HEK293 (cell line): Measurements from ENCODE around the gene CNP.

Experiments used
- CTCF ChIA-PET: fragments of 350-600 bp; formaldehyde crosslinking; extraction: SDS; loops from one replicate; lab custom pipeline; 2021; ENCODE audit warnings: antibody characterized with exemption; lab: Yijun Ruan, JAX
- POLR2A ChIA-PET: fragments of 300-600 bp; formaldehyde crosslinking; extraction: SDS; loops from one replicate; lab custom pipeline; 2020; ENCODE audit warnings: antibody characterized with exemption, inconsistent platforms; lab: Yijun Ruan, JAX
- H3K27ac ChIP-seq: fragments of 200-500 bp; sonication (Bioruptor generic); 2 replicates; pipeline ENCODE4 v1.5.1; 2014; ENCODE audit warnings: low read depth, low read length, control low read depth, inconsistent platforms; ENCODE audit errors: extremely low read depth
- H3K36me3 ChIP-seq, 2 experiments: fragments of 200-500 bp in 1 of 2; sonication (Bioruptor generic) in 1 of 2; 1 replicate in 1 of 2; 2 replicates in 1 of 2; pipeline ENCODE4 v1.5.1; 2014 to 2017; ENCODE audit warnings: inconsistent platforms in 2 of 2, low read length in 2 of 2; ENCODE audit not compliant: control insufficient read depth in 2 of 2, insufficient read depth in 1 of 2
- H3K4me1 ChIP-seq: fragments of 200-500 bp; sonication (Bioruptor generic); 2 replicates; pipeline ENCODE4 v1.5.1; 2014; ENCODE audit warnings: mild to moderate bottlenecking, low read length, inconsistent platforms; ENCODE audit not compliant: control insufficient read depth, insufficient read depth
- H3K4me3 ChIP-seq: 2 replicates; pipeline ENCODE4 v1.5.1; 2011; ENCODE audit warnings: low read depth, mild to moderate bottlenecking, control low read depth, low read length, moderate library complexity
- H3K9me3 ChIP-seq: fragments of 200-500 bp; sonication (Bioruptor generic); 2 replicates; pipeline ENCODE4 v1.5.1; 2014; ENCODE audit warnings: low read depth, low read length, inconsistent platforms; ENCODE audit not compliant: control insufficient read depth, insufficient read depth
- GLI2 ChIP-seq: fragments of 450-650 bp; formaldehyde crosslinking; IDR thresholded peaks from 2 replicates; pipeline ENCODE4; 2017; ENCODE audit warnings: missing biosample characterization, missing genetic modification characterization, low read depth, borderline replicate concordance
- GLI4 ChIP-seq: fragments of 450-650 bp; formaldehyde crosslinking; IDR thresholded peaks from 2 replicates; pipeline ENCODE4 v1.5.1; 2016; ENCODE audit warnings: missing biosample characterization, missing genetic modification characterization
- GLIS1 ChIP-seq: fragments of 450-650 bp; formaldehyde crosslinking; IDR thresholded peaks from 2 replicates; pipeline ENCODE4 v1.5.1; 2016; ENCODE audit warnings: missing biosample characterization, missing genetic modification characterization
- KLF16 ChIP-seq: fragments of 450-650 bp; formaldehyde crosslinking; IDR thresholded peaks from 2 replicates; pipeline ENCODE4 v1.5.1; 2017; ENCODE audit warnings: missing biosample characterization, missing genetic modification characterization
- OSR2 ChIP-seq: fragments of 450-650 bp; formaldehyde crosslinking; IDR thresholded peaks from 2 replicates; pipeline ENCODE4 v1.5.1; 2016; ENCODE audit warnings: missing biosample characterization, missing genetic modification characterization
- PATZ1 ChIP-seq: fragments of 450-650 bp; formaldehyde crosslinking; IDR thresholded peaks from 2 replicates; pipeline ENCODE4 v1.5.1; 2016; ENCODE audit warnings: missing biosample characterization, missing genetic modification characterization
- SP7 ChIP-seq: fragments of 450-650 bp; formaldehyde crosslinking; IDR thresholded peaks from 2 replicates; pipeline ENCODE4 v1.5.1; 2016; ENCODE audit warnings: missing biosample characterization, missing genetic modification characterization
- ZBTB10 ChIP-seq: fragments of 450-650 bp; formaldehyde crosslinking; IDR thresholded peaks from 2 replicates; pipeline ENCODE4 v1.5.1; 2016; ENCODE audit warnings: missing biosample characterization, missing genetic modification characterization
- ZBTB17 ChIP-seq: fragments of 450-650 bp; formaldehyde crosslinking; IDR thresholded peaks from 2 replicates; pipeline ENCODE4 v1.5.1; 2016; ENCODE audit warnings: missing biosample characterization, missing genetic modification characterization
- ZBTB21 ChIP-seq: fragments of 450-650 bp; formaldehyde crosslinking; IDR thresholded peaks from 2 replicates; pipeline ENCODE4 v1.5.1; 2017; ENCODE audit warnings: missing biosample characterization, missing genetic modification characterization
- ZEB2 ChIP-seq: fragments of 450-650 bp; formaldehyde crosslinking; IDR thresholded peaks from 2 replicates; pipeline ENCODE4 v1.5.1; 2016; ENCODE audit warnings: missing biosample characterization, missing genetic modification characterization
- ZFP69B ChIP-seq: fragments of 450-650 bp; formaldehyde crosslinking; IDR thresholded peaks from 2 replicates; pipeline ENCODE4 v1.5.1; 2016; ENCODE audit warnings: missing biosample characterization, missing genetic modification characterization
- ZIC2 ChIP-seq: fragments of 450-650 bp; formaldehyde crosslinking; IDR thresholded peaks from 2 replicates; pipeline ENCODE4 v1.5.1; 2016; ENCODE audit warnings: missing biosample characterization, missing genetic modification characterization
- ZNF24 ChIP-seq: fragments of 450-650 bp; formaldehyde crosslinking; IDR thresholded peaks from 2 replicates; pipeline ENCODE4 v1.5.1; 2016; ENCODE audit warnings: missing biosample characterization, missing genetic modification characterization
- ZNF366 ChIP-seq: fragments of 450-650 bp; formaldehyde crosslinking; conservative IDR thresholded peaks from 2 replicates; pipeline ENCODE4 v1.5.1; 2016; ENCODE audit warnings: missing biosample characterization, missing genetic modification characterization
- ZNF510 ChIP-seq: fragments of 450-650 bp; formaldehyde crosslinking; IDR thresholded peaks from 2 replicates; pipeline ENCODE4 v1.5.1; 2018; ENCODE audit warnings: mild to moderate bottlenecking, missing genetic modification characterization, missing biosample characterization; ENCODE audit not compliant: insufficient replicate concordance
- ZNF560 ChIP-seq: fragments of 450-650 bp; formaldehyde crosslinking; IDR thresholded peaks from 2 replicates; pipeline ENCODE4 v1.5.1; 2017; ENCODE audit warnings: missing biosample characterization, missing genetic modification characterization, borderline replicate concordance
- ZNF600 ChIP-seq: fragments of 450-650 bp; formaldehyde crosslinking; IDR thresholded peaks from 2 replicates; pipeline ENCODE4 v1.5.1; 2016; ENCODE audit warnings: missing biosample characterization, missing genetic modification characterization
- ZNF692 ChIP-seq: fragments of 450-650 bp; formaldehyde crosslinking; IDR thresholded peaks from 2 replicates; pipeline ENCODE4 v1.5.1; 2016; ENCODE audit warnings: missing biosample characterization, missing genetic modification characterization
- ZNF843 ChIP-seq: fragments of 450-650 bp; formaldehyde crosslinking; IDR thresholded peaks from 2 replicates; pipeline ENCODE4 v1.5.1; 2016; ENCODE audit warnings: missing biosample characterization, missing genetic modification characterization
- TF ChIP-seq, protein P1 (sequence below): fragments of 450-650 bp; formaldehyde crosslinking; IDR thresholded peaks from 2 replicates; pipeline ENCODE4 v1.5.1; 2016; ENCODE audit warnings: missing biosample characterization, missing genetic modification characterization
- TF ChIP-seq, protein P2 (sequence below): fragments of 450-650 bp; formaldehyde crosslinking; IDR thresholded peaks from 2 replicates; pipeline ENCODE4 v1.5.1; 2017; ENCODE audit warnings: missing biosample characterization, missing genetic modification characterization

Gene CNP

DNA sequence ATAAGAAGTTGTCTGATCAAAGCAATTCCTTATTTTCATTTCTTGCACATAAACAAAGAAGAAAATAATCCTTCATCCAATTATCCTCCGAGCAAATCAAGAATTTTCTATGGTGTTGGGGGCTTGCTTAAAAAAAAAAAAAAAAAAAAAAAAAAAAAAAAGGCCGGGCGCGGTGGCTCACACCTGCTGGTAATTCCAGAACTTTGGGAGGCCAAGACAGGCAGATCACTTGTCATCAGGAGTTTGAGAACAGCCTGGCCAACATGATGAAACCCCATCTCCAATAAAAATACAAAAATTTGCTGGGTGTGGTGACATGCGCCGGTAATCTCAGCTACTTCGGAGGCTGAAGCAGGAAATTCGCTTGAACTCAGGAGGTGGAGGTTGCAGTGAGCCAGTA lies 19.3 kb downstream of the CNP start:
- H3K4me1 ChIP-seq, result no peaks in the 10 kb centered on the region
- H3K4me3 ChIP-seq, result no peak overlapping the region
- TF ChIP-seq, protein P1, sequence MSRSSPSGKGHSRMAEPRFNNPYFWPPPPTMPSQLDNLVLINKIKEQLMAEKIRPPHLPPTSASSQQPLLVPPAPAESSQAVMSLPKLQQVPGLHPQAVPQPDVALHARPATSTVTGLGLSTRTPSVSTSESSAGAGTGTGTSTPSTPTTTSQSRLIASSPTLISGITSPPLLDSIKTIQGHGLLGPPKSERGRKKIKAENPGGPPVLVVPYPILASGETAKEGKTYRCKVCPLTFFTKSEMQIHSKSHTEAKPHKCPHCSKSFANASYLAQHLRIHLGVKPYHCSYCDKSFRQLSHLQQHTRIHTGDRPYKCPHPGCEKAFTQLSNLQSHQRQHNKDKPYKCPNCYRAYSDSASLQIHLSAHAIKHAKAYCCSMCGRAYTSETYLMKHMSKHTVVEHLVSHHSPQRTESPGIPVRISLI, result peak; percentile 90
- TF ChIP-seq ZNF843 (tag by site-specific recombination) (no peak), ZNF560 (tag by site-specific recombination) (no peak), ZNF600 (tag by site-specific recombination) (0 out of 2 replicates have a peak, but pooled peaks have one; percentile 12)
- no peaks in the 10 kb centered on the region for H3K9me3 ChIP-seq
- H3K27ac ChIP-seq, result no peak overlapping the region
- ChIA-PET CTCF (interaction anchor here (0.5 to 1.2 kb wide), 2 partner anchors 13 to 1500 kb away, joined by 3 read pairs; no protein-coding TSS in a partner anchor), POLR2A (interaction anchor here (1.0 to 1.2 kb wide), 3 partner anchors 11 to 20 kb away, joined by 3 to 5 read pairs (median 3); no protein-coding TSS in a partner anchor)
- peaks cover 94 to 98% of the 10 kb centered on the region in 2 experiments for H3K36me3 ChIP-seq

- ChIA-PET POLR2A (interaction anchor here (0.8 kb wide), 1 partner anchor 30 kb away, joined by 3 read pairs; the partner anchor contains the start of gene DNAJC7), CTCF (interaction anchor here (0.5 to 1.2 kb wide), 3 partner anchors 12 to 1510 kb away, joined by 3 to 4 read pairs (median 3); no protein-coding TSS in a partner anchor)
- no peak overlapping the region for H3K4me3 ChIP-seq
- H3K36me3 ChIP-seq, result peaks cover 90 to 98% of the 10 kb centered on the region in 2 experiments
- no peak for TF ChIP-seq ZBTB10 (tag by site-specific recombination)
- TF ChIP-seq GLI4 (tag by site-specific recombination), result no peak
- no peaks in the 10 kb centered on the region for H3K9me3 ChIP-seq
- H3K4me1 ChIP-seq, result no peaks in the 10 kb centered on the region
- H3K27ac ChIP-seq, result no peak overlapping the region
These were observed 20.0 kb downstream of the CNP start for GRCh38 chr17:41986634-41987033.

DNA sequence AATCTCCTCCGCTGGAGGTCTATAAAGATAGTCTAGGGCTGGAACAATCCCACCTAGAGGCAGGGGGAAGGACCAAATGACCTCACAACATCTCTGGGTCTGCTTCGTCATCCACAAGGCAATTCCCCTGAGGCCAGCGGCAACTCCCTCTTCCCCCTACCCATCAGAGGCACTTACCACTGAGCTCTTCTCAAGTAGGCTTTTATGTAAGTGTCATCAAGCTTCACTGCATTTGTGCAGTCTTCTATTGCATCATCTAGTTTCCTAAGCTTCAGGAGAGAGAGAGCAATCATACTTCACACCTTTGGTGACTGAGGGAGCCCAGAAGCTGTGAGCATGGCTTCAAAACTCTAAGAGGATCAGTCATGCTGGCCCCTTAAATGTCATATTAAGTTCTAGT lies 21.0 kb downstream of the CNP start:
- H3K36me3 ChIP-seq, result peaks cover 90 to 98% of the 10 kb centered on the region in 2 experiments
- no peak overlapping the region for H3K27ac ChIP-seq
- ChIA-PET POLR2A (no interaction called here), CTCF (no interaction called here)
- H3K4me3 ChIP-seq, result no peak overlapping the region
- no peaks in the 10 kb centered on the region for H3K4me1 ChIP-seq
- H3K9me3 ChIP-seq, result no peaks in the 10 kb centered on the region
- TF ChIP-seq ZIC2 (tag by site-specific recombination) (peak; percentile 38), ZNF692 (tag by site-specific recombination) (peak; percentile 66), ZBTB17 (tag by site-specific recombination) (peak; percentile 38; the same call in 1 of the 2 replicates), ZNF366 (tag by site-specific recombination) (0 out of 2 replicates have a peak, but pooled peaks have one; percentile 19), PATZ1 (tag by site-specific recombination) (peak; percentile 59), ZBTB21 (peak; percentile 88), ZNF510 (tag by site-specific recombination) (no peak), ZFP69B (tag by site-specific recombination) (peak; percentile 47; the same call in 1 of the 2 replicates), KLF16 (tag by site-specific recombination) (0 out of 2 replicates have a peak, but pooled peaks have one; percentile 21), GLIS1 (peak; percentile 65), ZNF24 (tag by site-specific recombination) (peak; percentile 72), SP7 (tag by site-specific recombination) (peak; percentile 59), ZEB2 (0 out of 2 replicates have a peak, but pooled peaks have one; percentile 23), OSR2 (tag by site-specific recombination) (peak; percentile 82), GLI2 (no peak)
- TF ChIP-seq, protein P2, sequence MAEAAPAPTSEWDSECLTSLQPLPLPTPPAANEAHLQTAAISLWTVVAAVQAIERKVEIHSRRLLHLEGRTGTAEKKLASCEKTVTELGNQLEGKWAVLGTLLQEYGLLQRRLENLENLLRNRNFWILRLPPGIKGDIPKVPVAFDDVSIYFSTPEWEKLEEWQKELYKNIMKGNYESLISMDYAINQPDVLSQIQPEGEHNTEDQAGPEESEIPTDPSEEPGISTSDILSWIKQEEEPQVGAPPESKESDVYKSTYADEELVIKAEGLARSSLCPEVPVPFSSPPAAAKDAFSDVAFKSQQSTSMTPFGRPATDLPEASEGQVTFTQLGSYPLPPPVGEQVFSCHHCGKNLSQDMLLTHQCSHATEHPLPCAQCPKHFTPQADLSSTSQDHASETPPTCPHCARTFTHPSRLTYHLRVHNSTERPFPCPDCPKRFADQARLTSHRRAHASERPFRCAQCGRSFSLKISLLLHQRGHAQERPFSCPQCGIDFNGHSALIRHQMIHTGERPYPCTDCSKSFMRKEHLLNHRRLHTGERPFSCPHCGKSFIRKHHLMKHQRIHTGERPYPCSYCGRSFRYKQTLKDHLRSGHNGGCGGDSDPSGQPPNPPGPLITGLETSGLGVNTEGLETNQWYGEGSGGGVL (tag by site-specific recombination), result peak; percentile 59
